ENCODE data around the gene STON2. TPM values are rescaled to one million over a fixed set of nuclear protein-coding genes. Genes with fewer than 3 reads are reported as not detected.
"Not testable (repeated sequence)": the region's sequence is repeated elsewhere in the genome, so short reads cannot be mapped to it uniquely, and the experiment has no call there.

Gene STON2
- total RNA-seq, 1 donor from 2014 or later = 0.30 TPM

GRCh38 chr14:81434230-81434629 lies 34.1 kb upstream of the STON2 start:
- H3K9me3 Mint-ChIP-seq = no peaks in the 10 kb centered on the region
- H3K27ac Mint-ChIP-seq = no peak overlapping the region
- DNase-seq = no peak
- H3K36me3 Mint-ChIP-seq (ENCODE audit: low read depth) = no peaks in the 10 kb centered on the region
- peaks cover 66% of the 10 kb centered on the region for H3K27me3 Mint-ChIP-seq
- peaks cover 9% of the 10 kb centered on the region for H3K4me1 Mint-ChIP-seq
- intact Hi-C loops (cut with micrococcal nuclease) = no loop called here
- no peak overlapping the region for H3K4me3 Mint-ChIP-seq

GRCh38 chr14:81433378-81433777 lies 33.3 kb upstream of the STON2 start:
- DNase-seq = no peak
- intact Hi-C loops (cut with micrococcal nuclease) = no loop called here
- no peak overlapping the region for H3K27ac Mint-ChIP-seq
- peaks cover 9% of the 10 kb centered on the region for H3K4me1 Mint-ChIP-seq
- no peak overlapping the region for H3K4me3 Mint-ChIP-seq
- H3K36me3 Mint-ChIP-seq (ENCODE audit: low read depth) = no peaks in the 10 kb centered on the region
- peaks cover 61% of the 10 kb centered on the region for H3K27me3 Mint-ChIP-seq
- H3K9me3 Mint-ChIP-seq = no peaks in the 10 kb centered on the region

DNA sequence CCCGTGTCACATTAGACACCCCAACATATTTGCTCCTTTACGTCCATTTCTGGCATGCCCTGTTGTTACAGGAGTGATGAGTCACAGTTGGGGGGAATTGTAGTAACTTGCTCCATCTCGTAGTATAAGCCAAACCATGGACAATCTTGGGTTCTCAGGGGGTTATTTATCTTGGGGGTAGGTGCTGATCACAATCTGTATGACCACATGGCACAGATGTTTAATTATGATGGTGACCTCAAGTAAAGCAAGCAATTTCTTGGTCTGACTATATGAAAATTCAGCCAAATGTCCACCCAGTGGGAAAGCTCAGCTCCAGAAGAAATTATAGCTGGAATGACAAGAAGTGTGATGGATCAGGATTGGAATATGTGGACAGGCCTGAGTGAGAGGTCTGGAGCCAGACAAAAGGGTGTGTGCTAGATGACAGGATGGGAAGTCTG lies 32.1 kb upstream of the STON2 start:
- H3K27ac Mint-ChIP-seq = no peak overlapping the region
- DNase-seq = no peak
- H3K4me1 Mint-ChIP-seq = peaks cover 8% of the 10 kb centered on the region
- H3K36me3 Mint-ChIP-seq (ENCODE audit: low read depth) = no peaks in the 10 kb centered on the region
- H3K27me3 Mint-ChIP-seq = peaks cover 56% of the 10 kb centered on the region
- no peaks in the 10 kb centered on the region for H3K9me3 Mint-ChIP-seq
- H3K4me3 Mint-ChIP-seq = no peak overlapping the region
- intact Hi-C loops (cut with micrococcal nuclease) = no loop called here

DNA sequence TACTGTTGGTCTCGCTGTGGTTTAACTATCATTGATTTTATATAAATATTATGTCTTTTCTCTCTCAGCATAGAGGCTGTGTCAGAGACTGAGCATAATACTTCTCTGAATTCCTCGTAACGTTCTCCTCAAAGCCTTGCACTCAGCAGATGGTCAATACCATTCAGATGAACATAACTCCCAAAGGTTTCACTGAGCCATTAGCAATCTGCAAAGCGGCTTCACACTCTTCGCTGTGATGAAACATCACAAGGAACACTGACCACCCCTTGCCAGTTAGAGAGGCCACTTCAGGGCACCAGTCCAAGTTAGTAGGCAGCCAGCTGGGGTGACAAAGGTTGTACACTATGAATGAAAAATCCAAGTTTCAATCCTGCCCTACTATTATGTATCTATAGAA lies 30.1 kb upstream of the STON2 start:
- no peak overlapping the region for H3K27ac Mint-ChIP-seq
- no peaks in the 10 kb centered on the region for H3K36me3 Mint-ChIP-seq (ENCODE audit: low read depth)
- no peak for DNase-seq
- H3K4me1 Mint-ChIP-seq = peaks cover under 1% of the 10 kb centered on the region
- peaks cover 52% of the 10 kb centered on the region for H3K27me3 Mint-ChIP-seq
- intact Hi-C loops (cut with micrococcal nuclease) = no loop called here
- H3K4me3 Mint-ChIP-seq = no peak overlapping the region
- no peaks in the 10 kb centered on the region for H3K9me3 Mint-ChIP-seq

DNA sequence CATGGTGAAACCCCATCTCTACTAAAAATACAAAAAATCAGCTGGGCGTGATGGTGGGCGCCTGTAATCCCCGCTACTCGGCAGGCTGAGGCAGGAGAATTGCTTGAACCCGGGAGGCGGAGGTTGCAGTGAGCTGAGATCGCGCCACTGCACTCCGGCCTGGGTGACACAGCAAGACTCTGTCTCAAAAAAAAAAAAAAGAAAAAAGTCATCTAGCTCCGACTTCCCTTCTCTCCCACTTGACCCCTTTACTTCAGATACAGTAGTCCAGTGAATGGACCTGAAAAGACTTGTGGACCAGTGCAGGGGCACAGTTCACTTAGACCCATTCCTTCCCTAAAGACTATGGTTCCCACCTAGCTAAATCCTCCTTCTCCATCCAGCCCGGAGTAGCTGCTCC lies 29.6 kb upstream of the STON2 start:
- DNase-seq; H3K9me3 Mint-ChIP-seq; intact Hi-C loops (cut with micrococcal nuclease); H3K4me1 Mint-ChIP-seq; H3K4me3 Mint-ChIP-seq; H3K27ac Mint-ChIP-seq; H3K36me3 Mint-ChIP-seq (ENCODE audit: low read depth): not testable (repeated sequence)
- H3K27me3 Mint-ChIP-seq = peaks cover 47% of the 10 kb centered on the region

DNA sequence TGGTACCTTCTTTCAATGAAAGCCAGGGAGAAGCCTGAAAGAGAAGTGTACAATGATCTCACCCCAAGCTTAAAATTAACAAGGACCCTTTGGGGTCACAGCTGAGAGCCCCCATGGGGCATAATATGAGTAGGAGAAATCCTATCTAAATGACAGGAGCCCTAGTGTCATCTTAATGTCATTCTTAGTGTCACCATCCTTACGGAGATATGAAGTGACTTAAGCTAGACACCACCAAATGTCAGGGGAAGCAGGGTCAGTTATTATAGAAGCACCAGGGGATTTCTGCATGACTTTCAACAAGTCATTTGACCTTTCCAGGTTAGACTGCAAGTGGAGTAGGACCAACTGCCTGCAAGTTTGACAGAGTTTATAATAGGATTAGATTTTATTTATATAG lies 28.9 kb upstream of the STON2 start:
- Mint-ChIP-seq H3K27ac (no peak overlapping the region), H3K9me3 (no peaks in the 10 kb centered on the region), H3K36me3 (ENCODE audit: low read depth) (no peaks in the 10 kb centered on the region), H3K27me3 (peaks cover 40% of the 10 kb centered on the region), H3K4me3 (no peak overlapping the region), H3K4me1 (no peaks in the 10 kb centered on the region)
- DNase-seq = no peak
- intact Hi-C loops (cut with micrococcal nuclease) = no loop called here

DNA sequence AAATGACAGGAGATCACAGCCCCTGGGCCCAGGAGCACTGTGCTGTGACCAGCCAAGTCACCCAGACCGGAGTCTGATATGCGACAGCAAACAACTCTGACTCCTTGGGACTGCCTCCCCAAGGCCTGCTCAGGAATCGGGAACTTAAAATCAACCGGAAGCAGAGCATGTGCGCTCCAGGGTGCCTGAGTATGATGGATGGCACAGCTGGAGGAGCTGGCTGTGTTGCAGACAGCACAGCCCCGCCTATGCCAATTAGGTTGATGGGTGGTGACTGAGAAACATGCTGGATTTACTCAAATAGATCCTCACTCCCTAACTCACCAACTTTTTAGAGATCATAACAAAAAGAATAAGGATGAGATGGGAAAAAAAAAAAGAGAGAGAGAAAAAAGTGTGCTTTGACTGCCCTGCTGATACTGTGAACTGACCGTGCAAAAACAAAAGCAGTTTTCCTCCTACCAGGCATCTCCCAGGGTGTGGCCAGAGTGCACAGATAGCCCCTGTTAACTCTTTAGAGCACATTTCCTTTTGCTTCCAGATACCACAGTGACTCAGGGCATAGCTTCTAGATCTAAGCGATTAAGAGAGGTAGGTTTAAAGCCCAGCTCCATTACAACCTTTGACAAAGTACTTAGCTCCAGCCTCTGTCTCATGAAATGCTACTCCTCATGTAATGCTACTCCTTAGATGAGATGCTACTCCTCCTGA lies 27.4 kb upstream of the STON2 start:
- intact Hi-C loops (cut with micrococcal nuclease) = no loop called here
- Mint-ChIP-seq H3K4me3 (no peak overlapping the region), H3K9me3 (no peaks in the 10 kb centered on the region), H3K27ac (no peak overlapping the region), H3K36me3 (ENCODE audit: low read depth) (no peaks in the 10 kb centered on the region), H3K27me3 (peaks cover 25% of the 10 kb centered on the region), H3K4me1 (no peaks in the 10 kb centered on the region)
- DNase-seq = no peak

- Mint-ChIP-seq H3K27me3 (peaks cover 12% of the 10 kb centered on the region), H3K9me3 (peaks cover 4% of the 10 kb centered on the region), H3K27ac (no peak overlapping the region), H3K36me3 (ENCODE audit: low read depth) (no peaks in the 10 kb centered on the region), H3K4me1 (no peaks in the 10 kb centered on the region), H3K4me3 (no peak overlapping the region)
- intact Hi-C loops (cut with micrococcal nuclease) = no loop called here
- DNase-seq = no peak
These were observed 23.4 kb upstream of the STON2 start for GRCh38 chr14:81423504-81423903.

DNA sequence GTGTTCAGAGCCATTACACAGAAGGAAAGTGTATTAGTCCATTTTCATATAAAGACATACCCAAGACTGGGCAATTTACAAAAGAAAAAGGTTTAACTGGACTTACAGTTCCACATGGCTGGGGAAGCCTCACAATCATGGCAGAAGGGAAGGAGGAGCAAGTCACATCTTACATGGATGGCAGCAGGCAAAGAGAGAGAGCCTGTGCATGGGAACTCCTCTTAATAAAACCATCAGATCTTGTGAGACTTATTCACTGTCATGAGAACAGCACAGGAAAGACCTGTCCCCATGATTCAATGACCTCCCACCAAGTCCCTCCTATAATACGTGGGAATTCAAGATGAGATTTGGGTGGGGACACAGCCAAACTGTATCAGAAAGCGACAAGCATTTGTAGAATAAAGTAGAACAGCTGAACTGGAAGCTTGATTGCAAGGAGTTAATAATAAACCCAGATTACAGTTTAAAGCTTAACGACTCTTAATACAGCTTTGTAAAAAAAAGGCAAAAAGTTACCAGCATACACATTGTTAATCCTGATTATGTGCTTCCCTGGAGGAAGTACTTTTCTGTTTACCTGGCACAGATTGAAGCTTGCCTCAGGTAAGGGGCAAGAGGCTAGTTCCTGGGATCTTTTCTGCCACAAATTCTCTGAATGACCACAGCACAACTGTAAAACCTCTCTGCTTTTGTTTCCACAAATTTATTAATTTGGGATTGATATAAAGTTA lies 18.1 kb upstream of the STON2 start:
- no peaks in the 10 kb centered on the region for H3K36me3 Mint-ChIP-seq (ENCODE audit: low read depth)
- H3K27ac Mint-ChIP-seq = no peak overlapping the region
- no peak for DNase-seq
- intact Hi-C loops (cut with micrococcal nuclease) = no loop called here
- H3K4me1 Mint-ChIP-seq = no peaks in the 10 kb centered on the region
- H3K4me3 Mint-ChIP-seq = no peak overlapping the region
- peaks cover 10% of the 10 kb centered on the region for H3K9me3 Mint-ChIP-seq
- peaks cover 1% of the 10 kb centered on the region for H3K27me3 Mint-ChIP-seq

DNA sequence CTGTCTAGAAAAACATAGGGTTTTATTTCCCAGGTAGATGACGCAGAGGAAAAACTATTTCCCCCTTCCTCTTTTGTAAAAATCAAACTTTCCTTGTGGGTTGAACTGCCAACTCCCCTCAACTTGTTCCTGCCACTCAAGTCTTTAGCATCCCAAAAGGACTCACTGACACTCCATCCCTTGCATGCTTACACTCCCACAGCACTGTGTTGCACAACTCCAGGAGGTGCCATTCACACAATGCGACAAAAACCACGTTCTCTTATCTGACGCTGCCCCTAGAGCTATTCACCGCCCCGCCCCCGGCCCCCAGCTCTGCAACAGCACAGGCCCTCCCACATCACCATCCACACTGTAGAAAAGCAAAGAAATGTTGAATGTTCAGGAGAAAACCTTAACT lies 16.9 kb upstream of the STON2 start:
- H3K4me3 Mint-ChIP-seq = no peak overlapping the region
- H3K36me3 Mint-ChIP-seq (ENCODE audit: low read depth) = no peaks in the 10 kb centered on the region
- H3K27me3 Mint-ChIP-seq = peaks cover 3% of the 10 kb centered on the region
- H3K27ac Mint-ChIP-seq = no peak overlapping the region
- DNase-seq = no peak
- intact Hi-C loops (cut with micrococcal nuclease) = no loop called here
- peaks cover 10% of the 10 kb centered on the region for H3K9me3 Mint-ChIP-seq
- H3K4me1 Mint-ChIP-seq = no peaks in the 10 kb centered on the region

- Mint-ChIP-seq H3K27me3 (peaks cover 6% of the 10 kb centered on the region), H3K36me3 (ENCODE audit: low read depth) (no peaks in the 10 kb centered on the region), H3K4me3 (no peak overlapping the region), H3K4me1 (no peaks in the 10 kb centered on the region), H3K27ac (no peak overlapping the region), H3K9me3 (peaks cover 7% of the 10 kb centered on the region)
- no peak for DNase-seq
- intact Hi-C loops (cut with micrococcal nuclease) = no loop called here
These were observed 16.2 kb upstream of the STON2 start for GRCh38 chr14:81416194-81416952.

GRCh38 chr14:81415781-81416180 lies 15.7 kb upstream of the STON2 start:
- no peak overlapping the region for H3K27ac Mint-ChIP-seq
- intact Hi-C loops (cut with micrococcal nuclease) = no loop called here
- DNase-seq = no peak
- H3K4me1 Mint-ChIP-seq = no peaks in the 10 kb centered on the region
- H3K27me3 Mint-ChIP-seq = peaks cover 9% of the 10 kb centered on the region
- peaks cover 7% of the 10 kb centered on the region for H3K9me3 Mint-ChIP-seq
- no peaks in the 10 kb centered on the region for H3K36me3 Mint-ChIP-seq (ENCODE audit: low read depth)
- H3K4me3 Mint-ChIP-seq = no peak overlapping the region

DNA sequence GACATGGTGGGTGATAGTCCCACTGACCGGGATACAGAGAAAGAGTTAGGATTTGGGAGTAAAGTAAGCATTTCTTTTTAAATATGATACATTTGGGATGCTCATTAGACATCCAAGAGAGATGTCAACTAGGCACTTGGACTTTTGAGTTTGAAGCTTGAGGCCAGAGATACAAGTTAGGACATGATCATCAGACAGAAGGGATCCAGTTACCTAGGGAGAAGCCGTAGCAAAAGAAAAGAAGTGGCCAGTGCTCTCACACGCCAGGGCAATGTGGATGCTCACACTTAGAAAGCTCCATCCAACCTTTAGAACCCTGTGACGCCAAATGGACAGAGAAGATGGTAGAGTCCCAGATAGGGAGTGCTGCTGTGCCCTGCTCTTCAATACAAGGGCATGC lies 14.0 kb upstream of the STON2 start:
- no peak for DNase-seq
- H3K4me3 Mint-ChIP-seq = no peak overlapping the region
- H3K36me3 Mint-ChIP-seq (ENCODE audit: low read depth) = no peaks in the 10 kb centered on the region
- H3K9me3 Mint-ChIP-seq = peaks cover 7% of the 10 kb centered on the region
- H3K27me3 Mint-ChIP-seq = peaks cover 14% of the 10 kb centered on the region
- H3K4me1 Mint-ChIP-seq = no peaks in the 10 kb centered on the region
- no peak overlapping the region for H3K27ac Mint-ChIP-seq
- intact Hi-C loops (cut with micrococcal nuclease) = no loop called here

DNA sequence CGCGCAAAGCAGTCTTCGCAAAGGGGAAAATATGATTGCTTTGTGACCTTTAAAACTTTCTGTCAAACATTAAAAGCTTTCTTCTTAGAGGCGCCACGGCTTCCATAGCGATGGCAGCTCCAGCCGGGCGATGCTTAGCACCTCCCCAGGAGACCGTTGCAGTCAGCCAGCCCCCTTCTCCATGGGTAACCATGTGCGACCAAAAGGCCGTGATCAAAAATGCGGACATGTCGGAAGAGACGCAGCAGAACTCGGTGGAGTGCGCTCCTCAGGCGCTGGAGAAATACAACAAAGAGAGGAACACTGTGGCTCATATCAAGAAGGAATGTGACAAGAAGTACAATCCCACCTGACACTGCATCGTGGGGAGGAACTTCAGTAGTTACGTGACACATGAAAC lies 12.7 kb upstream of the STON2 start:
- Mint-ChIP-seq H3K27ac (no peak overlapping the region), H3K27me3 (peaks cover 19% of the 10 kb centered on the region), H3K4me1 (no peaks in the 10 kb centered on the region), H3K4me3 (no peak overlapping the region), H3K9me3 (peaks cover 5% of the 10 kb centered on the region), H3K36me3 (ENCODE audit: low read depth) (no peaks in the 10 kb centered on the region)
- intact Hi-C loops (cut with micrococcal nuclease) = no loop called here
- DNase-seq = no peak

Measured in activated CD4-positive, alpha-beta T cell treated with anti-CD3 and anti-CD28 coated beads, Interleukin-2, amount 10 ng/mL, durations not matched to agents 24 days and 14 days (primary cell).